ENCODE data around the gene FOXO6. TPM values are rescaled to one million over a fixed set of nuclear protein-coding genes. Genes with fewer than 3 reads are reported as not detected.

The FOXO6 gene
- total and polyA plus RNA-seq, 2 donors, result 1.2 to 1.5 TPM

Other genes starting within 250 kb of the FOXO6 start
- 46.8 TPM for gene SCMH1, start 119.1 kb upstream of the FOXO6 start, total RNA-seq
- gene SCMH1, start 119.1 kb upstream of the FOXO6 start, polyA plus RNA-seq, result 59.8 TPM
- 0.32 TPM for gene EDN2, start 123.2 kb downstream of the FOXO6 start, total RNA-seq
- gene EDN2, start 123.2 kb downstream of the FOXO6 start, polyA plus RNA-seq, result 0.44 TPM

All from urinary bladder (tissue), 2 donors.